ENCODE data around the gene FBXL5. TPM values are rescaled to one million over a fixed set of nuclear protein-coding genes. Genes with fewer than 3 reads are reported as not detected.

FBXL5 gene
- total RNA-seq, 1 donor from 2014 or later = 92.2 TPM

DNA sequence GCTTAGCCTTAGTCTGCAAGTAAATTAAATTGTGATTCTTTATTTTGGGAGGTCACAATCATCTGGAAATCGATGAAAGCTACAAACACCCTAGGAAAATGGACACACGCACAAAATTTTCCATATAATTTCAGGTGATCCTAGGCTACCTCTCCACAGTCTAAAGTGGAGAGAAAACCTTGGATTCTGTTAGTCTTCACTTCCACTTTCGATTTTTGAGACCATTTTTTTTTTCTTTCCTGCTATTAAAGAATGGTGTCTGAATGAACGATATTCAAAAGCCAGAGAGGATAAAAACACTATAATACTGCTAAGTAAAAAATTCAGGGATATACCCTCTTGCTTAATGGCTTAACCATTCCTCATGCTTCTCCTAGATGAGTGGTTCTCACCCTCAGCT lies 1.7 kb downstream of the FBXL5 start:
- no peak for TF ChIP-seq EZH2 (IDR thresholded peaks at IDR 0.05; ENCODE audit: insufficient read depth, low read length)
- TF ChIP-seq, protein P1, sequence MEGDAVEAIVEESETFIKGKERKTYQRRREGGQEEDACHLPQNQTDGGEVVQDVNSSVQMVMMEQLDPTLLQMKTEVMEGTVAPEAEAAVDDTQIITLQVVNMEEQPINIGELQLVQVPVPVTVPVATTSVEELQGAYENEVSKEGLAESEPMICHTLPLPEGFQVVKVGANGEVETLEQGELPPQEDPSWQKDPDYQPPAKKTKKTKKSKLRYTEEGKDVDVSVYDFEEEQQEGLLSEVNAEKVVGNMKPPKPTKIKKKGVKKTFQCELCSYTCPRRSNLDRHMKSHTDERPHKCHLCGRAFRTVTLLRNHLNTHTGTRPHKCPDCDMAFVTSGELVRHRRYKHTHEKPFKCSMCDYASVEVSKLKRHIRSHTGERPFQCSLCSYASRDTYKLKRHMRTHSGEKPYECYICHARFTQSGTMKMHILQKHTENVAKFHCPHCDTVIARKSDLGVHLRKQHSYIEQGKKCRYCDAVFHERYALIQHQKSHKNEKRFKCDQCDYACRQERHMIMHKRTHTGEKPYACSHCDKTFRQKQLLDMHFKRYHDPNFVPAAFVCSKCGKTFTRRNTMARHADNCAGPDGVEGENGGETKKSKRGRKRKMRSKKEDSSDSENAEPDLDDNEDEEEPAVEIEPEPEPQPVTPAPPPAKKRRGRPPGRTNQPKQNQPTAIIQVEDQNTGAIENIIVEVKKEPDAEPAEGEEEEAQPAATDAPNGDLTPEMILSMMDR (IDR thresholded peaks at IDR 0.05; ENCODE audit: insufficient read depth, low read depth, low read length) = no peak
- Histone ChIP-seq H3K4me2 (ENCODE audit: low read length) (peak overlapping the region; percentile 84), H3K4me3 (ENCODE audit: insufficient read depth, low read depth, low read length) (peak overlapping the region; percentile 91), H3K4me1 (ENCODE audit: insufficient read depth, low read length) (peaks cover 27% of the 10 kb centered on the region), H3K36me3 (ENCODE audit: insufficient read depth, low read length) (no peaks in the 10 kb centered on the region), H3K9me3 (ENCODE audit: insufficient read depth, low read depth, low read length) (no peaks in the 10 kb centered on the region), H3K79me2 (ENCODE audit: insufficient read depth, low read length) (peaks cover 63% of the 10 kb centered on the region), H3K9ac (ENCODE audit: low read length) (peak overlapping the region; percentile 94), H2AFZ (ENCODE audit: low read depth, low read length) (no peak overlapping the region), H4K20me1 (ENCODE audit: insufficient read depth, low read length) (peaks cover 39% of the 10 kb centered on the region), H3K27ac (ENCODE audit: low read depth, low read length) (peak overlapping the region; percentile 97), H3K27me3 (ENCODE audit: insufficient read depth, low read length) (no peaks in the 10 kb centered on the region)
- FAIRE-seq (no peak), DNase-seq (ENCODE audit: low read depth) (no peak)
- no peaks in the 10 kb centered on the region for H3K36me3 Mint-ChIP-seq (ENCODE audit: low read depth, unreplicated experiment)
- H3K4me1 Mint-ChIP-seq (ENCODE audit: low read depth, unreplicated experiment) = peaks cover 50% of the 10 kb centered on the region
- peak overlapping the region; percentile 95 for H3K27ac Mint-ChIP-seq (ENCODE audit: unreplicated experiment)
- no peaks in the 10 kb centered on the region for H3K27me3 Mint-ChIP-seq (ENCODE audit: low read depth, unreplicated experiment)
- H3K9me3 Mint-ChIP-seq (ENCODE audit: unreplicated experiment) = no peaks in the 10 kb centered on the region
- peak overlapping the region; percentile 98 for H3K4me3 Mint-ChIP-seq (ENCODE audit: unreplicated experiment)

DNA sequence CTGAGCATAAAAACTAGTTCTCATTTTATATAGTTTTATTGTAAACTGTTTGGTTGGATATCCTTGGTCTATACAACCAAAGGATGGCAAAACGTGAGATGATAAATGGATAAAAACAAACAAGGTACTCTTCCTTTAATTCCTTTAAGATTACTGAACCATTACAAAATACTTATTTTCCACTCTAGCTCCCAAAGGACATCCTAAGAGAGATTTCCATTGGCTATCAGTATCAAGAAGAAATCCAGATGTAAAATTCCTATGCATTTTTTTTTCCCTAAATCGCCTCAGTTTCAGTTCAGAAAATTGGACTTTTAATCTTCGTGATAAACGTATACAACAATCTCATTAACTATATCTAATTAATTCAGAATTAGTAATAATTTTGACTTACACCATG lies 2.3 kb downstream of the FBXL5 start:
- FAIRE-seq (no peak), DNase-seq (ENCODE audit: low read depth) (no peak)
- Histone ChIP-seq H3K27ac (ENCODE audit: low read depth, low read length) (peak overlapping the region; percentile 97), H3K4me3 (ENCODE audit: insufficient read depth, low read depth, low read length) (peak overlapping the region; percentile 91), H3K4me1 (ENCODE audit: insufficient read depth, low read length) (peaks cover 27% of the 10 kb centered on the region), H3K36me3 (ENCODE audit: insufficient read depth, low read length) (no peaks in the 10 kb centered on the region), H3K9ac (ENCODE audit: low read length) (peak overlapping the region; percentile 94), H3K27me3 (ENCODE audit: insufficient read depth, low read length) (no peaks in the 10 kb centered on the region), H3K9me3 (ENCODE audit: insufficient read depth, low read depth, low read length) (no peaks in the 10 kb centered on the region), H3K4me2 (ENCODE audit: low read length) (peak overlapping the region; percentile 84), H4K20me1 (ENCODE audit: insufficient read depth, low read length) (peaks cover 41% of the 10 kb centered on the region), H3K79me2 (ENCODE audit: insufficient read depth, low read length) (peaks cover 69% of the 10 kb centered on the region), H2AFZ (ENCODE audit: low read depth, low read length) (no peak overlapping the region)
- no peaks in the 10 kb centered on the region for H3K36me3 Mint-ChIP-seq (ENCODE audit: low read depth, unreplicated experiment)
- no peaks in the 10 kb centered on the region for H3K9me3 Mint-ChIP-seq (ENCODE audit: unreplicated experiment)
- H3K27me3 Mint-ChIP-seq (ENCODE audit: low read depth, unreplicated experiment) = no peaks in the 10 kb centered on the region
- peaks cover 45% of the 10 kb centered on the region for H3K4me1 Mint-ChIP-seq (ENCODE audit: low read depth, unreplicated experiment)
- H3K4me3 Mint-ChIP-seq (ENCODE audit: unreplicated experiment) = peak overlapping the region; percentile 98
- peak overlapping the region; percentile 60 for H3K27ac Mint-ChIP-seq (ENCODE audit: unreplicated experiment)
- TF ChIP-seq, protein P1 (IDR thresholded peaks at IDR 0.05; ENCODE audit: insufficient read depth, low read depth, low read length) = no peak
- no peak for TF ChIP-seq EZH2 (IDR thresholded peaks at IDR 0.05; ENCODE audit: insufficient read depth, low read length)

DNA sequence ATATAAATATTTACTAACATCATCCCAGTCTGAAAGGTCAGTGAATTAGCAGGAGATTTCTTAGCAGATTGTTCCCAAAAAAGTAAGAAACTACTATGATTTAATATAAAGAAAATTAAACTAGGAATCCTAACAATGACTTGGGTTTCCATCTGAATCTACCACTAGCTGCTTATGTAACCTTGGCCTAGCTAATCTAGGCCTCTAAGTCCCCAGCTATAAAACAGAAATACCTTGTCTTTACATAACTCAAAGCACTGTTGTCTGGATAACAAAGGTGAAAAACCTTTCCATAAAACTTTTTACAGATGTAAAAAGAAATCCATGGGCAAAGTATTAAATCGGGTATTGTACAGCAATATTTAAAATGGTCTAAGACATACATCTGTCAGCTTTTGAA lies 3.0 kb downstream of the FBXL5 start:
- TF ChIP-seq, protein P1 (IDR thresholded peaks at IDR 0.05; ENCODE audit: insufficient read depth, low read depth, low read length) = no peak
- no peak for TF ChIP-seq EZH2 (IDR thresholded peaks at IDR 0.05; ENCODE audit: insufficient read depth, low read length)
- H4K20me1 ChIP-seq (ENCODE audit: insufficient read depth, low read length) = peaks cover 45% of the 10 kb centered on the region
- H3K27ac Mint-ChIP-seq (ENCODE audit: unreplicated experiment) = peak overlapping the region; percentile 35
- peak overlapping the region; percentile 84 for H3K4me2 ChIP-seq (ENCODE audit: low read length)
- H3K27ac ChIP-seq (ENCODE audit: low read depth, low read length) = no peak overlapping the region
- FAIRE-seq (no peak), DNase-seq (ENCODE audit: low read depth) (peak; percentile 3)
- peaks cover 38% of the 10 kb centered on the region for H3K4me1 Mint-ChIP-seq (ENCODE audit: low read depth, unreplicated experiment)
- H3K4me3 ChIP-seq (ENCODE audit: insufficient read depth, low read depth, low read length) = peak overlapping the region; percentile 6
- no peaks in the 10 kb centered on the region for H3K27me3 ChIP-seq (ENCODE audit: insufficient read depth, low read length)
- H3K9me3 ChIP-seq (ENCODE audit: insufficient read depth, low read depth, low read length) = no peaks in the 10 kb centered on the region
- H3K27me3 Mint-ChIP-seq (ENCODE audit: low read depth, unreplicated experiment) = no peaks in the 10 kb centered on the region
- H3K36me3 ChIP-seq (ENCODE audit: insufficient read depth, low read length) = no peaks in the 10 kb centered on the region
- H3K9me3 Mint-ChIP-seq (ENCODE audit: unreplicated experiment) = no peaks in the 10 kb centered on the region
- H3K4me3 Mint-ChIP-seq (ENCODE audit: unreplicated experiment) = peak overlapping the region; percentile 98
- peaks cover 76% of the 10 kb centered on the region for H3K79me2 ChIP-seq (ENCODE audit: insufficient read depth, low read length)
- H3K9ac ChIP-seq (ENCODE audit: low read length) = peak overlapping the region; percentile 94
- peaks cover 27% of the 10 kb centered on the region for H3K4me1 ChIP-seq (ENCODE audit: insufficient read depth, low read length)
- no peak overlapping the region for H2AFZ ChIP-seq (ENCODE audit: low read depth, low read length)
- no peaks in the 10 kb centered on the region for H3K36me3 Mint-ChIP-seq (ENCODE audit: low read depth, unreplicated experiment)

Data from astrocyte (in vitro differentiated cells and primary cell).